GM21360 (cell line): Measurements from ENCODE around the gene HSPA9.

Experiments used
- ATAC-seq: cut with Tn5 transposase; IDR thresholded peaks from one replicate; pipeline ENCODE4 v1.9.1; 2021; ENCODE audit warnings: mild to moderate bottlenecking, moderate library complexity; ENCODE audit not compliant: unreplicated experiment

The HSPA9 gene

GRCh38 chr5:138564242-138564641 lies 11.0 kb downstream of the HSPA9 start:
- ATAC-seq = no peak

GRCh38 chr5:138563340-138564118 lies 11.7 kb downstream of the HSPA9 start:
- no peak for ATAC-seq

GRCh38 chr5:138560971-138561370 lies 14.2 kb downstream of the HSPA9 start:
- no peak for ATAC-seq

- no peak for ATAC-seq
Observed at GRCh38 chr5:138559937-138560336, 15.3 kb downstream of the HSPA9 start.

GRCh38 chr5:138557677-138558076 lies 17.5 kb downstream of the HSPA9 start:
- no peak for ATAC-seq

- ATAC-seq = no peak
Observed at GRCh38 chr5:138554143-138554542, 21.1 kb downstream of the HSPA9 start.

GRCh38 chr5:138553437-138554095 lies 21.6 kb downstream of the HSPA9 start:
- ATAC-seq = no peak

GRCh38 chr5:138552657-138553056 lies 22.5 kb downstream of the HSPA9 start:
- no peak for ATAC-seq

- ATAC-seq = no peak
Observed at GRCh38 chr5:138549414-138549813, 25.8 kb downstream of the HSPA9 start.

- ATAC-seq = no peak
Observed at GRCh38 chr5:138545919-138546562, 29.2 kb downstream of the HSPA9 start.

- ATAC-seq = no peak
Observed at GRCh38 chr5:138544181-138545134, 30.7 kb downstream of the HSPA9 start.

GRCh38 chr5:138543730-138544104 lies 31.5 kb downstream of the HSPA9 start:
- ATAC-seq = no peak

GRCh38 chr5:138542956-138543729 lies 32.1 kb downstream of the HSPA9 start, which contains the start of gene ETF1:
Gene ETF1 (minus strand): TSS chr5:138543236. CDS start chr5:138542918, 318 bp downstream.
- peak; percentile 92 for ATAC-seq

GRCh38 chr5:138542180-138542955 lies 32.8 kb downstream of the HSPA9 start:
- ATAC-seq = no peak

- ATAC-seq = no peak
Observed at GRCh38 chr5:138541511-138542179, 33.6 kb downstream of the HSPA9 start.

- ATAC-seq = no peak
Observed at GRCh38 chr5:138539791-138540190, 35.4 kb downstream of the HSPA9 start.

GRCh38 chr5:138538943-138539627 lies 36.1 kb downstream of the HSPA9 start:
- no peak for ATAC-seq

GRCh38 chr5:138536665-138537315 lies 38.4 kb downstream of the HSPA9 start:
- no peak for ATAC-seq
